NCI-H69 (cell line): ENCODE measurements around the gene UBE2QL1.

ENCODE experiments used
- DNase-seq: peaks from one replicate; lab custom pipeline; 2025; lab: John Stamatoyannopoulos, UW

UBE2QL1 gene

DNA sequence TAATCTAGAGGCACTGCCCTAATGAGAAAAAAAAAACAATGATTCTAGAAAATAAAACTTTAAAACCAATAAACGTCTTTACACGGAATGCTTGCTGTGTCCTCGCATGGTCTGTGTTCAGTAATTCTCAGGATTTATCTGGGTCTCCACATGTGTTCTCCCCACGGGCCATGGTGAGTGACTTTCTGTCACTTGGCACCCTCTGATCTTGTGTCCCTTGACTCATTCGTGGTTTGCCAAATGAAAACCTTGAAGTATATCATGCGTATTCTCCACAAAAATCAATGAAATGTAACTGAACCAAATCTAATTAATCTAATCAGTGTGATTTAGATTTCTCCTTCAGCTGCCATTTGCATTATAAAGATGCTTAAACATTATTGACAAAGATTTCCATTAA is 48.0 kb downstream of the UBE2QL1 start:
- DNase-seq, result no peak

DNA sequence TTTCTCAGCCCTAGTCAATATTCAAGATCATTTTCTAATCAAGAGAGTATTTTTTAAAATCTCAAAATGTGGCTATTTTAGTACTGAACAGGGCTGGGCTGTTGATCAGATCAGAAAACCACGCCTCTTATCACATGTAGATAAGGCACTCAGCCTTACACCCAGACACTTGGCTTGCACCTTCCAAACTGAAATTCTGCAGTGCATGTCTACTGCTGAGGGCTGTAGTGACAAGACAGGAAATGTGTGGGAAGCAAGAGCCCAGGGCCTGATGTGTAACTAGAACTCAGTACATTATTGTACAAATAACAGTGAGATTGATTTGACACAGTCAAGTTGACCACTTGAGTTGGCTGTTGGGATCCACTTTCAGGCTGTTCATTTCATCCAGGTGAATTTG is 48.6 kb downstream of the UBE2QL1 start:
- no peak for DNase-seq

DNA sequence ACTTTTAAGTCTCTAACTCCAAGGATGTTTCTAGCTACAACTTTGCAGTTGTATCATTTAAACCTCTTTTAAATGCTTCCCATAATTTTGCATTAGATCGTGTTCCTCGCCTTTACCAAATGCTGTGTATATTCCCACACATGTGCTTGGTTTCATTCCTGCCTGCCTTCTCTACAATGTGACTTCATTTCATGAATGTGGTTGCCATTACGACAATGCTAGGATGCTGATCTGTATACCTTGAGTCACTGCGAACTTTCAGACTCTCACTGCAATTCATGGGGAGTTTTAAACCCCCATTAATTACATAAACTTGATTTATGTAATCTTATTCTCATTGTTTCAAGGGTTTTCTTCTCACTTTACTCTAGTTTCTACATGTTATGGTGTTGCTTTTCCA is 50.3 kb downstream of the UBE2QL1 start:
- no peak for DNase-seq

DNA sequence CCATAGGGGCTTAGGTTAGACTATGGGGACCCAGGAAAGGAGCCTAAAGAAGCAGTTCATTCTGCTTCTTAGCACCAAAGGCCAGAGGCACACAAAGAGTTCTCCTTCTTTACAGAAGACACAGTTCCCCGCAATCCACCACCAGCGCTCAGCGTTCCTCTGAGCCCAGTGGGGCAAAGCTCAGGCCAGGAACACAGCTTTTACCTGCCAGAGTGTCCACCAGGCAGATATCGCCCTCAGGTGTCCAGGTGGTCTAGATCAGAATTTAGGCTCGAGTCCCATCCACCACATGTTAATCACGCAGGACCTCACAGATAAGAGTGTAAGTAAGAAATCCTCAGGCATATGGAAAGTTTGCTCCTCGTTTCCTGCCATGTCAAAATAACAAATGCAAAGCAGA is 53.0 kb downstream of the UBE2QL1 start:
- no peak for DNase-seq

- no peak for DNase-seq
These were observed 53.8 kb downstream of the UBE2QL1 start for GRCh38 chr5:6502421-6502820.

DNA sequence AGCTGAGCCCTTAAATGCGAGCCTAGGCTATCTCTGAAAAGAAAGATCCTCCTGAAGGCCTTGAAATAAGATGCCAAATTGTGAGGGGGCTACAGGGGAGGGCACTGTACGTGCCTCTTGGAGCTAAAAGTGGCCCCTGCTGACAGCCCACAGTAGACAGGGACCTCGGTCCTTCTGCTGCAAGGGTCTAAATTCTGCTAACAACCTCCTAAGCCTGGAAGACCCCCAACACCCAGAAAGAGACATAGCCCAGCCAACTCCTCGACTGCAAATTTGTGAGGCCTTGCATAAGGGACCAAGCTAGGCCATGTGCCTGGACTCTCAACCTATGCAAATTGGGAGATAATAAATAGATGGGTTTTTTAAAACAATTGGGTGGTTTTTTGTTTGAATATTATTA is 54.7 kb downstream of the UBE2QL1 start:
- no peak for DNase-seq

- peak; percentile 98 for DNase-seq
These were observed 56.2 kb downstream of the UBE2QL1 start for GRCh38 chr5:6504677-6505415.

- DNase-seq, result no peak
These were observed 56.7 kb downstream of the UBE2QL1 start for GRCh38 chr5:6505416-6505755.

GRCh38 chr5:6505783-6506557 is 57.3 kb downstream of the UBE2QL1 start:
- no peak for DNase-seq

- no peak for DNase-seq
These were observed 58.0 kb downstream of the UBE2QL1 start for GRCh38 chr5:6506611-6507010.

GRCh38 chr5:6508931-6509330 is 60.3 kb downstream of the UBE2QL1 start:
- DNase-seq, result peak; percentile 14

DNA sequence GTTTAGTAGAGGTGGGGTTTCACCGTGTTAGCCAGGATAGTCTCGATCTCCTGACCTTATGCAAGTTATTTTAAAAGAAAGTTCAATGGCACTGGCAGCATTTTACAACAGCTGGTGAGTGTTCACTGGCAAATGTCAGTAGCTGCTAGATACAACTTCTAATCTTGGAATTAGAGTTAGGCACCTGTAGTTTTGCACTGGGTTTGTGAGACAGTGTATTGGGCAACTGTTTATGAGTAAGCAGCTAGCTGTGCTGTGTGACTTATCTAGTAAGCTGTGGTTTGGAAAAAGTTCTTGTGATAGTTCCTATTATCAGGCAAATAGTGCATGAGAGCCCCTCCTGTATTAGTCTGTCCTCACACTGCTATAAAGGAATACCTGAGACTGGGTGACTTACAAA is 61.5 kb downstream of the UBE2QL1 start:
- no peak for DNase-seq

GRCh38 chr5:6510973-6511372 is 62.3 kb downstream of the UBE2QL1 start:
- DNase-seq, result no peak

DNA sequence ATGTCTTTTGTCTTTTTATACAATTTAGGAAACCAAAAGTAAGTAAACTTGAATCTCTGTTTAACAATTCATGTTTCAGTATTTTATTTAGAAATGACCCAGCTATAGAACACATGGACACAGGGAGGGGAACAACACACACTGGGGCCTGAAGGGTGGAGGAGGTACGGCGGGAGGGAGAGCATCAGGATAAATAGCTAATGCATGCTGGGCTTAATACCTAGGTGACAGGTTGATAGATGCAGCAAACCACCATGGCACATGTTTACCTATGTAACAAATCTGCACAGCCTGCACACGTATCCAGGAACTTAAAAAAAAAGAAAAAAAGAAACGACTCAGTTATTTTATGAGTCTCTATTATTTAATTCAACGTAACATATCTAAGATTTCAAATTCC is 67.2 kb downstream of the UBE2QL1 start:
- peak; percentile 93 for DNase-seq

DNA sequence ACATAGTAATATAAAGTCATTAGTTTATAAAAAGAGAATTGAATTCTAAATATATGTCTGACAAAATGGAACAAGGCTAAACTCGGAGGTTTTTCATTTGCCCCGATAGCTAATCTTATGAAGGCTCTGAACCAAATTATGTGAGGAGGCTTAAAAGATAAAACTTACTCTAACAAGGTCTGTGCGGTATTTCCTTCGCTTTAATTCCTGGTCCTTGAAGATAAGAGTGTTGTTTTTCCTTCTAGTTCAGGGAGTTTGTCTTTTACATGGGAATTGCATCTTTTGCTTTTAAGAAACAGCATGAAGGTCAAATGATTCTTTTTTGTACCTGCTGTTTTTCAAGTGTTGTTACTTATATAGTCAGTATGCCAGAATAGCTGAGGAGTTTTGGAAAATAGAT is 68.2 kb downstream of the UBE2QL1 start:
- DNase-seq, result no peak

- peak; percentile 29 for DNase-seq
These were observed 68.9 kb downstream of the UBE2QL1 start for GRCh38 chr5:6517510-6517909.

GRCh38 chr5:6518298-6519057 is 69.8 kb downstream of the UBE2QL1 start:
- DNase-seq, result peak; percentile 36

DNA sequence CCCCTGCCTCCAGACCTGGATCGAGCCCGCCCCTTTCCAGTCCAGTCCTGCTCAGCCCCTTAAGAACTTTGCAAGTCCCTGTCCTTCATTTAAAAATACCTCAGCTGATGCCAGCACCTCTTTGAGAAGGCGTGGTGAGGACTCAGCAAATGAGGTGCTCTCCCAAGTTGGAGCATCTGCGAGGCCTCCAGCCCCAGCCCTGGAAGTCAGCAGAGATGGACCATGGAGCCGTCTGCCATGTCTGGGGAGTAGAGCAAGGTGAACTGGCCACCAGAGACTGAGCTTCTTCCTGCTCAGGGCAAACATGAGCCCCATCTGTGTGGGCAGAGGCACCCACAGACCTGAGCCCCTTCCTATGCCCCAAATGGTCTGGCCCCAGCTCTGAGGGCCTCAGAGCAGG is 71.5 kb downstream of the UBE2QL1 start:
- DNase-seq, result no peak

DNA sequence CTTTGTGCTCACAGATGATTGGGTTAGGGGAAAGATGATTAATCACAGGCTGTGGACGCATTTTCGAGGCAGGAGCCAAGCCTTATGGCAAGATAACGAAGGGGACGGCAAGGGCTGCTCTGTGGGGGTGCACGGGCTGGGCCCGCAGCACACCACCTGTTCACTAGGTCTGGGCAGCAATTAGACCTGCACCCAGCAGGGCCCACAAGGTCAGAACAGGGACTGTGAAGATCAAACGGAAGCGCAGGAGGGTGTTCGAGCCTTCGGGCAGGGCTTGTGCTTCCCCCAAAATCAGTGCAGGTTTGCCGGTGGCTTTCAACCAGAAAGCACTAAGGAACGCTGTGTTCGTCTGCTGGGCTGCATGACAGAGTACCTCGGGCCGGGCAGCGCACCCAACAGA is 73.7 kb downstream of the UBE2QL1 start:
- DNase-seq, result peak; percentile 79

DNA sequence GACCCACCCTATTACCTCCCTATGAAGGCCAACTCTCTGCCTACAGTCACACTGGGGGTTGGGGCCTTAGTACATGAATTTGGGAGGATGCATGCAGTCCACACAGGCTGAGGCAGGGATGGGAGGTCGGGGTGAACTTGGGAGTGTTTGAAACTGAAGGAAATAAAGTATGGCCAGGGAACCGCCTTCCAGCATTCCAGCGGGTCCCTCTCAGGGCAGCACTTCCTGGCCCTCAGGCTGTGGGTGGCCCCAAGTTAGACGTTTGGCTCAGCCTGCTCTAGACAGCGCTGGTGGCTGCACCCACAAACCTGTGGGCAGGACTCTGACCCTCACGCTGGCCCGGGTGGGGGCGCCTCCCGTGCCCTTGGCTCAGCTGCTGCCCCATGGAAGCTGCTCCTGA is 74.3 kb downstream of the UBE2QL1 start:
- DNase-seq, result no peak

- no peak for DNase-seq
These were observed 76.8 kb downstream of the UBE2QL1 start for GRCh38 chr5:6525422-6525821.

DNA sequence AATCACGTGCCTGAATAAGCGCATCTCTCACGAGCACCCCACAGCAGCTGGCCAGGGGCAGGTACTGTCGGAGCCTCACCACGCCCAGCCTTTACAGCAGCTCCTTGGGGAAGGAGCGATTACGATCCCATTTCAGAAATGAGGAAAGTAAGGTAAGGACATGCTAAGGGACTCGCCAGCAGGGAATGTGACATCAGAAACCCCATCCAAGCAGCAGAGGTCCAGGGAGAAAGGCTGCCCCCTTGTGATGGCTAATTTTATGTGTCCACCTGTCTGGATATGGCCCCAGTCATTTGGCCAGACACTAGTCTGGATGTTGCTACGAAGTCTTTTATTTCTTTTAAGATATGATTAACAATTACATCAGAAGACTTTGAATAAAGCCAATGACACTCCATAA is 77.3 kb downstream of the UBE2QL1 start:
- peak; percentile 71 for DNase-seq
